T-helper 2 cell treated with Interferon-gamma antibody and Interleukin-4, amounts not matched to agents 100 ng/mL and 5 ng/mL, for 36 hours (primary cell): ENCODE results near the gene SZT2. TPM values are rescaled to one million over a fixed set of nuclear protein-coding genes. Genes with fewer than 3 reads are reported as not detected.

Source experiments
- intact Hi-C: fragments of 100-400 bp; cut with micrococcal nuclease; formaldehyde crosslinking; loops from one replicate; pipeline ENCODE4 v1.15.1; 2023
- total RNA-seq: library from RNA; stranded (reverse); gene quantifications from 2 replicates; pipeline ENCODE4 v1.2.3, GENCODE V29; 2022

SZT2 gene
- total RNA-seq, 1 donor from 2014 or later: 77.9 TPM

DNA sequence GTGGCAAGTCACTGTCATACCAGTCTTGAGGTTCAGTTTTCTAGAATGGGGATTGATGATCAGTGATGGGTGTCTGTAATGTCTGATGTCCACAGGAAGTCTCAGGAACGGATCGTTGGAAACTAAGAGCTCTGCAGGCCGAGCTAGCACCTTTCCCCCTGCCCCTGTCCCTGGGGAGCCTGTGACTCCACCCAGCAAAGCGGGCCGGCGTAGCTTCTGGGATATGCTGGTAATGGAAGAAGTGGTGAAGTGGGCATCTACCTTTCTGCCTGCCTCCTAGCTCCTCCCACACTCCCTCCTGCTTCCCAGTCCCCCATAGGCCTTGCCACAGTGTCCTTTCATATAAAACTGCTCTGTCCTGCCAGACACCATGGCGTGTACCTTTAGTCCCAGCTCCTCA, 50.7 kb downstream of the SZT2 start:
- intact Hi-C loops: no loop called here

DNA sequence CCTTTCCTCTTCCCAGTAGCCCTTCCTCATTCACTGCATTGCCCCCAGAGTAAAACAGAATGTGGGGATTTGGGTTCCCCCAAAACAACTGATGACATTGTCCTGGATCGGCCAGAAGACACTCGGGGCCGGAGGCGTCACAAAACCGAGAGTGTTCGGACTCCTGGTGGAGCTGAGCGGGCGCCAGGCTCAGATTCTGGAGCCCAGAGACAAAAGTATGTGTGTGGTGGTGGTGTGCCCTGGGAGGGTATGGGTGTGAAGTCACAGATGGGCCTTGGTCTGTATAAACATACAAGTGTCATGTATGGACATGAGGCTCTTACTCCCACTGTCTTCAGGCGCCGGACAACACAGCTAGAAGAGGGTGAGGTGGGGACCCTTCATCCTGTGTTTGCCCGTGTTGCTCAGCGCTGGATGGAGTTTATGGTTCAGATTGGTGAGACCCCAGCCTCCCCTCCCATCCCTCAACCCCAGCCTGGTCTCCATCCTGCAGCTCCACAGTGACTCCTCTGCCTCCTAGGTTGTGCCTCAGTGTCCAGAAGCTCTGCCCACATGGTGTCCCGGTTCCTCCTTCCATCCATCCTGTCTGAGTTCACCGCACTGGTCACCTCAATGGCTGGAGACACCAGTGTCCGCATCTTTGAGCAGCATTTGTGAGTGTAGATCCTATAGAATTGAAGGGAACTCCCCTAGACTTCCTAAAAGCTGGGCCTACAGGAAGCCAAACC, 51.6 kb downstream of the SZT2 start:
- intact Hi-C loops: no loop called here

DNA sequence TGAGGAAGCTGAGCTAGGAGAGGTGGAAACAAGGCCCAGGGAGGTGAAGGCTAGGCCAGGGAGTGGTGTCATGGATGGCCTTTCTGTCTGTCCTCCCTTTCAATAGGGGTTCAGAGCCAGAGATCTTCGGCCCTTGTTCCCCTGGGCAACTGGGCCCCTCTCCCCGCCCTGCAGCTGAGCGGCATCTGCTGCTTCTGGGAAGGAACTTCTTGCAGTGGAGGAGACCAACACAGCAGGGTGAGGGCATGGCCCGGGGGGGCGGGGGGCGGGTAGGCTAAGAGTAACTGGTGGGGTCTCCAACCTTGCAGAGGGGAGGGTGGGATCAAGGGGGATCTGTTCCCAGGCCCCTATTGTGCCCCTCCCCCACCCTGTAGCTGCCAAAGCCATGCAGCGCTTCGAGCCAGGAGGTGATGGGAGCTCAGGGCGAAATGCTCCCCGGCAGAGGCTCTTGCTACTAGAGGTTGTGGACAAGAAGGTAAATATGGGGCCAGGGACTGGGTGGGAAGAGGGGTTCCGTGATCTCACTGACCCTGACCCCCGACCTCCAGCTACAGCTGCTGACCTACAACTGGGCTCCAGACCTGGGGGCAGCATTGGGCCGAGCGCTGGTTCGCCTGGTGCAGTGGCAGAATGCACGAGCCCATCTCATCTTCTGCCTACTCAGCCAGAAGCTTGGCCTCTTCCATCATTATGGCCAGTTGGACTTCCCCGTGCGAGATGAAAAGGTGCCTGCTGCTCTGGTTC, 52.4 kb downstream of the SZT2 start:
- intact Hi-C loops: no loop called here

DNA sequence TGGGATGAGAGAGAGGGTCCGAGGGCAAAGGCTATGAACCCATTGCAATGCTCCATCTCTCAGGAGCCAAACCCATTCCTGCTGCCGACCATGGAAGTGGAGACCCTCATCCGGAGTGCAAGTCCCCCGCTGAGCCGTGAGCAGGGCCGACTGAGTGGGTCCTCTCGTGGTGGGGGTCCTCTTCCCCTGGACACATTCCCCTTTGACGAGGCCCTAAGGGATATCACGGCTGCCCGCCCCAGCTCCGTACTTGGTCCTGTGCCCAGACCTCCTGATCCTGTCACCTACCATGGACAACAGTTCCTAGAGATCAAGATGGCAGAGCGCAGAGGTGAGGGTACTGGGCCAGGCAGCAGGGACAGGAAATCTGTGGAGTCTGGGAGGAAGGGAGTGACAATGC, 53.1 kb downstream of the SZT2 start:
- intact Hi-C loops: no loop called here

DNA sequence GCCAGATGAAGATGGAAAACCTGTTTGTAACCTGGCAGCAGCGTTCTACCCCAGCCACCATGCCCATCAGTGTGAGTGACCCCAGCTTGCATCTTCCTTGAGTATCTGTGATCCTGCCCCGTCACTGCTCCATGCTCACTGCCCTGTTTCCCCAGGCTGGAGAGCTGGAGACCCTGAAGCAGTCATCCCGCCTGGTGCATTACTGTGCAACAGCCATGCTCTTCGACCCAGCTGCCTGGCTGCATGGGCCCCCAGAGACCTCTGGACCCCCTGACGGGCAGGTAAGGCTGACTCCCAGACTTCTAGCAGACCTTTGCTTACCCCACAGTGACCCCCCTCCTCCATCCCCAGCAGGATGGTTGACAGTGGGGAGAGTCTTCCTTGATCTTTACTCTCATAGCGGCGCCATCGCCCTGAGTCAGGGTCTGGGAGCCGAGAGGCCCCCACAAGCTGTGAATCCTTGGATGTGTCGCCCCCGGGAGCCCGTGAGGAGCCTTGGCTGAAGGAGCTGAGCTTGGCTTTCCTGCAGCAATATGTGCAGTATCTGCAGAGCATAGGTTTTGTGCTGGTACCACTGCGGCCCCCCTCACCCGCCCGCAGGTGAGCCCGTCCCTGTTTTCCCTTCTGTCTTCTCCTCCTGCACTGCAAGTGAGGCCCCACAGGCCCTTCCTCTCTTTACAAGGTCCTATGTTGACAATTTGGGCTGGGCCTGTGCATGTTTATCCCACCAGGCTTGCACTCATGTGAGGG, 53.7 kb downstream of the SZT2 start:
- intact Hi-C loops: no loop called here

DNA sequence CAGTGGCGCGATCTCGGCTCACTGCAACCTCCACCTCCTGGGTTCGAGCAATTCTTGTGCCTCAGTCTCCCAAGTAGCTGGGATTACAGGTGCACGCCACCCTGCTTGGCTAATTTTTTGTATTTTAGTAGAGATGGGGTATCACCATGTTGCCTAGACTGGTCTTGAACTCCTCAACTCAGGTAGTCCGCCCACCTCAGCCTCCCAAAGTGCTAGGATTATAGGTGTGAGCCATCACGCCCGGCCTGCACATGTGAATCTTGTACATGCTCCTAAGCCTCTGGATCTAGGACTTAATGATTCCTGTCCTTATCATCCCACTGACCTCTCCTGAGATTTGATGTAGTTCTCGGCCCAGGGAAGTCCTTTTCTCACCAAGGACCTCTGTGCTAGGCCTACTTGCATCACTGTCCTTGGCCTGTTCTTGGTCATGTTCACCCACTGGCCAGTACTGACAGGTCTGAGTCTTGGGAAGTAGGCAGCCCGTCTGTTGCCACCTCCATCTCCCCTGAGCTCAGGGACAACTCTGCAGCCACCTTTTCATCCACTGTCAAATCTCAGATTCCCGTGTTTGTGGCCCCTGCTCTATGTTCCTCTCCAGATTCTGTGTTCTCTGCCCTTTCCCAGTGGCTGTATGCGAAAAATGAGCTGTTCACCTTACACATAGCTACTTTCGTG, 54.6 kb downstream of the SZT2 start:
- intact Hi-C loops: no loop called here

DNA sequence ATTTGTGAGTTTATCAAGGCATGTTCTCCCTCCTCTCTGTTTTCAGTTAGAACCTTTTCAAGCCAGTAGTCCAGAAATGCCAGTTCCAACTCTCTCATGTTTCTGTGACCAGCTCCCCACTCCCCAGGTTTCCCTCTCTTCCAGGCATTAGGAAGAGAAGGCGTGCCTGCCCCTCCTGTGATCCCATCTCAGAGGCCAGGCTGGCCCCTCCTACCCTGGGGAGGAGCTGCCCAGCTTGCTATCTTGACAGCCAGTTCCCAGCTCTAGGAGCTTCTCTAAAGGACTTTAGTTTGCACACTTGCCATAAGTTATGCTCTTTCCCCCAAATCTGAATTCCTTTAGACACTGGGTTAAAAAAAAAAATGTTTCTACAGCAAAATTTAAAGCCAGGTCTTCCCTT, 55.1 kb downstream of the SZT2 start:
- intact Hi-C loops: no loop called here

DNA sequence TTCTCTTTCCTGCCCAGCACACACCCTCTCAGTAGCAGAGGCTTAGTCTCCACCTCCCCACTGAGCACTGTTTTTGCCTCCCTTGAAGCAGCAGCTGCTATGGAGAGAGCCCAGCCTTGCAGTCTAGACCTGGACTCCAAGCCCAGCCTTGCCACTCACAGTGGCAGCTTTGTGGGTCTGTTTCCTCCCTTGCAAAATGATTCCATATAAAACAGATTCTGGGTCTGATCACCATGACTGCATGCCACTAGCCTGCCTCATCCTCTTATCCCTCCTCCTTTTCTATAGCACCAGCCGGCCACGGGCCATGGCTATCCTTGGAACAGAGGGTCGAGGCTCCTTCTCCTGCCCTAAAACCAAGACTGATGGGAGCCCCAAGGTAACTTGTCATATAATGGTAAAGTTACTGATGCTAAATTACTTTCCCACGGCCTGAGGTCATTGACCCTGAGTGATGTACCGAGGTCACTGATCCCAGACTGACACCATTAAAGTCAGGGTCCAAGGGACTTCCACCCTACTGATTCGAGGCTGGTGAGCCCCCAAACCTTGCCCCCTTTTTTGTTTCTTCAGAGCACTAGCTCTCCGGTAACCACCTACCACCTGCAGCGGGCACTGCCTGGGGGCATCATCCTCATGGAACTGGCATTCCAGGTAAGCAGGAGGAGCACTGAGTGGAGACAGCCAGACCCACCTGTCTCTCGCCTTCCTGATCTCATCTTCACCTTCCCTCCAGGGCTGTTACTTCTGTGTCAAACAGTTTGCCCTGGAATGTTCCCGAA, 56.1 kb downstream of the SZT2 start:
- intact Hi-C loops: no loop called here

DNA sequence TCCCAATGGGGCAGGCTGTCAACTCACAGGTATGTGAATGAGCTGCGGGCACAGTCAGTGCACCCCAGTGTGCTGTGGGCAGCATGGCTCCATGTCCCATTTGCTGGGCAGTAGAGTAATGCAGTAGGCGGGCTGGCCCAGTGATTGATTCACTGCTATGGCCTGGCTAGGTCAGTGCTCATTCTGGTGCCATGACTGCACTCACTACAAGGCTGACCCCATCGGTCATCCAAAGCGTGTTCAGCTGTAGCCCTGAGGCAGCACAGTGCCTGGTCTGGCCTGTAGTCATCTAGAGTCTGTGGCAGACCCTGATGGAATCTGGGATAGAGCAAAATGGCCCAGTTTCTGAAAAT, 56.7 kb downstream of the SZT2 start:
- intact Hi-C loops: no loop called here

DNA sequence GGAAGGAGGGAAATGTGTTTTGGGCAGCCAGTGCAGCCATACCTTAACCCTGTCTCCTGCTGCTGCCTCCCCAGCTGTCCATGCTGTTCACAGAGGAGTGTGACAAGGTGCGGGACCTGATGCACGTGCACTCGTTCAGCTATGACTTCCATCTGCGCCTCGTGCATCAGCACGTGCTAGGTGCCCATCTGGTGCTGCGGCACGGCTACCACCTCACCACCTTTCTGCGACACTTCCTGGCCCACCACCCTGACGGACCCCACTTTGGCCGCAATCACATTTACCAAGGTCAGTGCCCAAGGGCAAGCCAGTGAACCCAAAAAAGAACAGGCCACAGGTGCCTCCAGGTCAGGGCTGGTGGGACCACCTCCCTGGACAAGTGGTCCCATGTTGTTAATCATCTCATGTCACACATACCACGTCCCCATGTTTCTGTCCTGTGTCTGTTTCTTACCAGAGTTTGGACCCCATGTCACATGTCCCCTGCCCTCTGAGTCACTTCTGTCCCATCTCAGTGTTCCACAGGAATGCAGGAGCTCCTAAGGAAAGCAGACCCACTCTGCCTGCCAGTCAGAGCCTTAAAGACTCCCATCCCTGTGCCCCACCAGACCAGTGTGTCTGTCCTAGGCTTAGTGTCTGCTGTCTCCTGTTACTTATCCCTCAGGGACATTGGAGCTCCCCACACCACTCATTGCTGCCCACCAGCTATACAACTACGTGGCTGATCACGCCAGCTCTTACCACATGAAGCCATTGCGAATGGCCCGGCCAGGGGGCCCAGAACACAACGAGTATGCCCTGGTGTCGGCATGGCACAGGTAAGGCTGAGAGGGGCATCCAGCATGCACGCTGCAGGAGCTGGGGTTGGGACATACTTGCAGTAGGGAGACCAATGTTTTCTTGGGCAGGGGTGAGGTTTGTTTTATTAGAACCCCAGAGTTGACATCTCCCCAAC, 57.5 kb downstream of the SZT2 start:
- intact Hi-C loops: no loop called here

DNA sequence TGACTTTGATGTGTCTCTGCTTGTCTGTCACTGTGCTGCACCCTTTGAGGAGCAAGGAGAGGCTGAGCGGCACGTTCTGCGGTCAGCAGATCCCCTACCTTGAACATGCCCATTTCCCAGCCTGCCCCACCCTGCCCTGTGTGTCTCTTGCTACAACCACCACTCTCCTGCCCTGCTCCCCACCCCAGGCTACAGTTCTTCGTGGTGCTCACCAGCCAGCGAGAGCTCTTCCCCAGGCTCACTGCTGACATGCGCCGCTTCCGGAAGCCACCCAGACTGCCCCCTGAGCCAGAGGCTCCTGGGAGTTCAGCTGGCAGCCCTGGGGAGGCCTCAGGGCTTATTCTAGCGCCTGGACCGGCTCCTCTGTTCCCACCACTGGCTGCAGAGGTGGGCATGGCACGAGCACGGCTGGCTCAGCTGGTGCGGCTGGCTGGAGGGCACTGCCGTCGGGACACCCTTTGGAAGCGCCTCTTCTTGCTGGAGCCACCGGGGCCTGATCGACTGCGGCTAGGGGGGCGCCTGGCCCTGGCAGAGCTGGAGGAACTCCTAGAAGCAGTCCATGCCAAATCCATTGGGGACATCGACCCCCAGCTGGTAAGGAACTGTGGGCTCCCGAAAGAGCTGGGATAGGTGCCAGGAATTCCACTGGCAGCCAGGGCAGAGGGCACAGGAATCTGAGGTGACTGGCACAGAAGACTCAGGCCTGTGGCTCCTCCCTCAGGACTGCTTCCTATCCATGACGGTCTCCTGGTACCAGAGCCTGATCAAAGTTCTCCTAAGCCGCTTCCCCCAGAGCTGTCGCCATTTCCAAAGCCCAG, 58.4 kb downstream of the SZT2 start:
- intact Hi-C loops: no loop called here

DNA sequence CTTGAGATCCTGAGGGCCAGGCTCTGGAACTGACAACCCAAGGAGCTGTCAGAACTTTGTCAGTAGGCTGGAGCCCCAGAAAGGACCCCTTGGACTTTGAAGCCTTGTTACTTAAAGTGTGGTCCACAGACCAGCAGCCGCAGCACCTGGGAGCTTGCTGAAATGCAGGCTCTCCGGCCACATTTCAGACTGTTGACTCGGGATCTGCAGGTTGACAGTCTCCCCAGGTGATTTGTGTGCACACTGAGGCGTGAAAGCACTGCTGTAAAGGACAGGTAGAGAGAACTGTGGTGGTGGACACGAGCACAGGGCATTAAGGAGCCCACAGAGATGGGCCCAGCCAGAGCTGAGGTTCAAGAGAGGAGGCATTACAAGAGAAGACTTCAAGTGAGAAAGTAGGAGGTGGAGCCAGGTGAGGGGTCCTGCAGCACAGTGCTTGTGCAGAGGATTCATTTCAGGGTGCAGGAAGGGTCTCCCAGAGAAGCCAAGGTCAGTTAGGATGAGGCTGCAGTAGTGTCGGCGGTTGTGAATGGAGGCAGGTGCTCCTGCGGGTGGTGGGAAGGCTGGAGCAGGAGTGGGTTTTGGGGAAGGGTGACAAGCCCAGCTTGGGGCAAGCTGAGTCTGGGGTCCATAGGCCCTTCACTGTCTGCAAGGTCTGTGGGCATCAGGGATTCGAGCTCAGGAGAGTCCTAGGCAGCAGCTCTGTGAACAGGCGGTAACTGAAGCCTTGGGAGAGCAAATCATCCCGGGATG, 59.4 kb downstream of the SZT2 start:
- intact Hi-C loops: no loop called here

DNA sequence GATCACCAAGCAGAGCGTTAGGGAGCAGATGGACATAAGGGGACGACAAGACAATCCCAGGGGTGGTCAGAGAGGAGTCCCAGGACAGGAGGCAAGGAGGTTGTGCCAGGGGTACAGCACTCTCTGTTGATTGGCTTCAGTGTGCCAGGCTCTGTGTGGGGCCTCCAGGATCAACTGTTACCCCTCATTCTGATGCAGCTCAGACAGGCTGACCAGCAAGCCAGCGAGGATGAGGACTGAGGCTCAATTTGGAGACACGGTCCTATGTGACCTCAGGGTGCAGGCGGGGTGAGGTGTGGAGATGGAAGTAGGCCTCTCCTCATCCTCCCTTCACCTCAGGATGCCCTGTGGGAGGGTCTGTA, 60.0 kb downstream of the SZT2 start:
- intact Hi-C loops: loop anchor here (5.0 kb wide), 1 partner anchor 258 kb away; the partner anchor contains the start of gene ST3GAL3

DNA sequence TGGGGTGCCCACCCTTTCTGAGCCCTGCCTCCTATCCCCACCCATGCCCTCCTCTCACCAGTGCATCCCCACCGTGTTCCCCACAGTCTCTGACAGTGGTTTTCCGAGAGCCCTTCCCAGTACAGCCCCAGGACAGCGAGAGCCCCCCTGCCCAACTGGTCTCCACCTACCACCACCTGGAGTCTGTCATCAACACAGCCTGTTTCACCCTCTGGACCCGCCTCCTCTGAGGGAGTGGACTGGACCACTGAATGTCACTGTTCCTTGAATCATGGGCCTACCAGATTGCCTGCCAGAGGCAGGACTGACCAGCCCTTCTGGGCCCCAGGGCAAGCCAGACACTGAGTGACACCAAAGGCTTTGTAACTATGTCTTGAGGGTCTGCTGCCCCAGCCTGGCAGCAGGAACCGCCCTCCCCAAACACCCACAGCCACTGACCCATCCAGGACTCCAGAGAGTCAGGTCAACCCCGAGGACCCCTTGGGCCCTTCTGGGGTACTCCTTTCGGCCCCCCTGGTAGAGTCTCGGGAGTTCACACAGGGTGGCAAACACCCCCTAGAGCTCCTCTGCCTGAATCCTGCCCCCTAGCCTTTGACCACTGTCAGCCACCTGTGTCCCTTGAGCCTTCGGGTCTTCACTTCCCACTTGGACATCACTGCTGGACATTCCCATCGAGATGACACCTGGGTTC, 60.7 kb downstream of the SZT2 start:
- intact Hi-C loops: loop anchor here (5.0 kb wide), 1 partner anchor 257 kb away; the partner anchor contains the start of gene ST3GAL3

DNA sequence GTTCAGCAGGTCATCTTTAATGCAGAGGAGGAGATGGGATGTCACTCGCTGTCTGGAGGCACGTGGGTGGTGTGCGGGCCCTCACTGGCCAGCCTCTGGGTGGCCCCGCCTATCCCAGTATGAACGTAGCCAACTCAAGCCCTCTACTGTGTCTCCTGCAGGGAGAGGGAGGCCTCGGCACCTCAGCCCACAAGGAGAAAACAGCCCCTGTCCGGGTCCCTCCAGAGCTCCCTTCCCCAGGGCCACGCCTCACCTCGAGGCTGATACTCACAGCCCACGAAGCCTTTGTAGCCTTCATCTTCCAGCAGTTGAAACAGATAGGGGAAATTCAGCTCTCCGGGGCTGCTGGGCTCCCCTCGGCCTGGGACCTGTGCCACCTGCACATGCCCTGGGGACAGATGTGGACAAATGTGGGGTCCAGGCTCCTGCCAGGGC, 61.5 kb downstream of the SZT2 start:
- intact Hi-C loops: loop anchor here (5.0 kb wide), 1 partner anchor 256 kb away; the partner anchor contains the start of gene ST3GAL3

DNA sequence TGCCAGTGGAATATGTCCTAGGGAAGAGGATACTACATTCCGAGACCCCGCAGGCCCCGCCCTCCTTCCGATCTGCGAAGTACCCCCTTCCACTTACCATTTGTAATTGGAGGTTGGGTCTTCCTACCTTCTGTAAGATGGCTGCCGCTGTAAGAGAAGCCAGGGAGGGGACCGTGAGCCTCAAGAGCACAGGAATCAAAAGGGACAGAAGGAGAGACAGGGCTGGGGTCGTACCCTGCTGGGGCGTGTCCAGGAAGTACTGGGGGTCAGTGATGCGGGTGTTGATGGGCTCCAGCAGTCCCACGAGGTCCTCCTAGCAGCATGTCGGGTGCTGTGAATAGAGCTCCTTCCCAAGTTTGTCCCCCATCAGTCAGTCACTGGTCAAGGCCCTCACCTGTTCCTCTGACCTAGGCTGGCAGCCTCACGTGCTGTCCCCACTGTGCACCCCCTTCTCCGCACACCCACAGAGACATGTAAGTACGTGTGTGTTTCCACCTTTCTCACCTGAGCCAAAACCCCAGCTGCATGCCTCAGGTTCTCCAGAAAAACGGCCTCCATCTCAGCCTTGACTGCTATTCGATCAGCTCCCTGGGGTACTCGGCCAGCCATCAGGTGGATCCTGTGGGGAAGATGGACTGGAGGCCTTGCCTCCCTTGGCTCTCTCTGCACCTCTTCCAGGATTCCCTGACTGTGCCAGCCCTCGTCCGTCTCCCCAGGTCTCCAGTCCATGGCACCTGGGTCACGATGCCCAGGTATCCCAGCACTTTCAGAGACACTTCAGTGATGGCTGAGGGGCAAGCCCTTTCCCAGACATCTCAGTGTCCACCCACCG, 62.2 kb downstream of the SZT2 start:
- intact Hi-C loops: loop anchor here (5.0 kb wide), 1 partner anchor 255 kb away; the partner anchor contains the start of gene ST3GAL3
